Measurements from ENCODE around the gene IRF8. TPM values are rescaled to one million over a fixed set of nuclear protein-coding genes. Genes with fewer than 3 reads are reported as not detected.
"Not testable (repeated sequence)": the region's sequence is repeated elsewhere in the genome, so short reads cannot be mapped to it uniquely, and the experiment has no call there.

Gene IRF8
- polyA plus RNA-seq, 1 experiment, result not detected

DNA sequence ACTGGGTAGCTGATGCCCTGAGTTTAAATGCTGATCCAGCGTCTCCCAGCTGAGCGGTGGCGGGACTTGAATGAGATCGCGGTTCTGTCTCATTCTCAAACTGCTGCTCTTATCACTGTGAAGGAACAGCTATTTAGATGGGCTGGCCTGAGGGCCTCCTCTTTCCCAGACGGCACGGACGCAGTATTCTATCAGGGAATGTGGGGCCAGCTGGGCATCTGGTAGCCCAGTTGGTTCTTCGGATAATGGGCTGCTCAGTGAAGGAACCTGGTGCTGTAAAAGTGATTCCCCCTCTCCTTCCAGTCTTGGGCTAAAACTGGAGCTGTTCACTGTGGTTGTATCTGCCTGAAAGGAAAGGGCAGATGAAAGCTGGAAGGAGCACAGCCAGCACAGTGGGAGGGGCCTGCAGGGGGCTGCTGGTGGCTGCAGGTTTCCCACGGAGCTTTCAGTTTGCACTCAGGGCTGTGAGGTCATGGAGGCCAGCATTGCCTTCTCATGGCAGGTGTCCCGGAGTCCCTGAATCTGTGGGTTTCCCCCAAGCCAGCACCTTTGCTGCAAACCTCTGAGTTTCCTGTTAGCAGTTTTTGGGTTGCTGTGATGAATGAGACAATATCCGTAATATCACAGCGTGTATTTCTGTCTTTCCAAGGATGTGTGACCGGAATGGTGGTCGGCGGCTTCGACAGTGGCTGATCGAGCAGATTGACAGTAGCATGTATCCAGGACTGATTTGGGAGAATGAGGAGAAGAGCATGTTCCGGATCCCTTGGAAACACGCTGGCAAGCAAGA is 3.6 kb downstream of the IRF8 start:
- CTCF ChIA-PET, result interaction anchor here (1.2 kb wide), 1 partner anchor 81 kb away, joined by 3 read pairs; no protein-coding TSS in a partner anchor
- Histone ChIP-seq H3K4me3 (ENCODE audit: low read depth, low read length) (no peak overlapping the region), H3K36me3 (ENCODE audit: control insufficient read depth, insufficient read depth, low read length) (no peaks in the 10 kb centered on the region), H3K27me3 (ENCODE audit: control insufficient read depth, insufficient read depth, low read length) (peaks cover 27% of the 10 kb centered on the region)
- POLR2A ChIA-PET, result no interaction called here
- no peak for TF ChIP-seq CTCF (IDR thresholded peaks at IDR 0.05; ENCODE audit: insufficient read depth, low read depth, low read length)
- no peak for DNase-seq (ENCODE audit: low read depth)

GRCh38 chr16:85903559-85903958 is 4.6 kb downstream of the IRF8 start:
- ChIA-PET CTCF (no interaction called here), POLR2A (no interaction called here)
- Histone ChIP-seq H3K4me3 (ENCODE audit: low read depth, low read length) (no peak overlapping the region), H3K36me3 (ENCODE audit: control insufficient read depth, insufficient read depth, low read length) (no peaks in the 10 kb centered on the region), H3K27me3 (ENCODE audit: control insufficient read depth, insufficient read depth, low read length) (peaks cover 28% of the 10 kb centered on the region)
- TF ChIP-seq CTCF (IDR thresholded peaks at IDR 0.05; ENCODE audit: insufficient read depth, low read depth, low read length), result no peak
- no peak for DNase-seq (ENCODE audit: low read depth)

- peaks cover 27% of the 10 kb centered on the region for H3K27me3 ChIP-seq (ENCODE audit: control insufficient read depth, insufficient read depth, low read length)
- no peak for TF ChIP-seq CTCF (IDR thresholded peaks at IDR 0.05; ENCODE audit: insufficient read depth, low read depth, low read length)
- POLR2A ChIA-PET, result no interaction called here
Measured at GRCh38 chr16:85905110-85906095, 6.4 kb downstream of the IRF8 start.

GRCh38 chr16:85906349-85906748 is 7.4 kb downstream of the IRF8 start:
- H3K4me3 ChIP-seq (ENCODE audit: low read depth, low read length), result no peak overlapping the region
- TF ChIP-seq CTCF (IDR thresholded peaks at IDR 0.05; ENCODE audit: insufficient read depth, low read depth, low read length), result no peak
- ChIA-PET CTCF (no interaction called here), POLR2A (no interaction called here)
- no peaks in the 10 kb centered on the region for H3K36me3 ChIP-seq (ENCODE audit: control insufficient read depth, insufficient read depth, low read length)
- DNase-seq (ENCODE audit: low read depth), result no peak
- peaks cover 32% of the 10 kb centered on the region for H3K27me3 ChIP-seq (ENCODE audit: control insufficient read depth, insufficient read depth, low read length)

More at GRCh38 chr16:85905110-85906095, 6.4 kb downstream of the IRF8 start:
- H3K36me3 ChIP-seq (ENCODE audit: control insufficient read depth, insufficient read depth, low read length), result no peaks in the 10 kb centered on the region
- H3K4me3 ChIP-seq (ENCODE audit: low read depth, low read length), result no peak overlapping the region
- DNase-seq (ENCODE audit: low read depth), result no peak
- CTCF ChIA-PET, result no interaction called here

GRCh38 chr16:85907231-85907630 is 8.3 kb downstream of the IRF8 start:
- H3K27me3 ChIP-seq (ENCODE audit: control insufficient read depth, insufficient read depth, low read length), result peaks cover 28% of the 10 kb centered on the region
- DNase-seq (ENCODE audit: low read depth); POLR2A ChIA-PET; H3K36me3 ChIP-seq (ENCODE audit: control insufficient read depth, insufficient read depth, low read length); H3K4me3 ChIP-seq (ENCODE audit: low read depth, low read length): not testable (repeated sequence)
- CTCF ChIA-PET, result interaction anchor here (1.1 to 1.3 kb wide), 2 partner anchors 9 to 16 kb away, joined by 3 to 4 read pairs; no protein-coding TSS in a partner anchor
